C4-2B (cell line): Measurements from ENCODE around the gene FKBP5.

Source experiments
- CTCF ChIP-seq: fragments of 450-650 bp; conservative IDR thresholded peaks from 2 replicates; pipeline ENCODE4 v1.5.1; 2017; ENCODE audit warnings: mild to moderate bottlenecking
- ZFX ChIP-seq: fragments of 450-650 bp; IDR thresholded peaks from 2 replicates; pipeline ENCODE4 v1.6.1; 2017

- TF ChIP-seq CTCF (peak; percentile 96), ZFX (no peak)
These were observed 136.3 kb downstream of the FKBP5 start for GRCh38 chr6:35552285-35552917.
